ENCODE results near the gene AOPEP. TPM values are rescaled to one million over a fixed set of nuclear protein-coding genes. Genes with fewer than 3 reads are reported as not detected.

The AOPEP gene
- polyA plus RNA-seq, 3 donors, result 56.6 to 63.4 (median 60.7) TPM

DNA sequence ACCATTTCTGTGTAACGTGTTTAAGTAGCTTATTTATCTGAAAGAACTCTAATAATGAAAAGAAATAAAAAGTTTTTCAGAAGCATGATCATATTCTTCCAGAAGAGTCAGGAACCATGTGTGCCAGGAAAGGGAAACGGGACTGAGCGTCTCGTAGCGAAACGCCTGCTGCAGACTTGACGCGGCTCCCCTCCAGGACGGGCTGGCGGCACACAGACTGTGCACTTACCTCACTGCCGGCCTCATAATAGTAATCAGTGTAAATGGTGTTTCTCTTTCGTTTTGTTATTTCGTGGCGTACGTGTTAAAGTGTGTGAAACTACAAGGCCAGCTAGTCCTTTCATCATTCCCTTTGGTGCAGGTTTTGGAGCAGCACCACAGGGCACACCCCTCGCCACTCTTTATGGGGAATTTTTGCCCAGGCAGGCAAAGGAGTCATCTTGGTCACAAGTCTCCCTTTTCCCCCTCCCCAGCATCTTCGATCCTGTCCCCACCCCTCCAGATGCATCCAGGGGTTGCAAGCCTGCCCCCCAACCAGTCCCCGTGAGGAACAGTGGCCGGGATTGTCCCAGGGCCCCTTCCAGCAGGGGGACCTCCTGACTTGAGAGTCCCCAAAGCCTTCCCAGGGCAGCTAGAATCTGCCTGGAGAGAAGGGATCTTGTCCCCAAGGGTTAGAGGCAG lies 357.9 kb downstream of the AOPEP start:
- DNase-seq (ENCODE audit: extremely low read depth in 1 of 11, low read depth in 9 of 11, low spot score in 4 of 11), result no peak

DNA sequence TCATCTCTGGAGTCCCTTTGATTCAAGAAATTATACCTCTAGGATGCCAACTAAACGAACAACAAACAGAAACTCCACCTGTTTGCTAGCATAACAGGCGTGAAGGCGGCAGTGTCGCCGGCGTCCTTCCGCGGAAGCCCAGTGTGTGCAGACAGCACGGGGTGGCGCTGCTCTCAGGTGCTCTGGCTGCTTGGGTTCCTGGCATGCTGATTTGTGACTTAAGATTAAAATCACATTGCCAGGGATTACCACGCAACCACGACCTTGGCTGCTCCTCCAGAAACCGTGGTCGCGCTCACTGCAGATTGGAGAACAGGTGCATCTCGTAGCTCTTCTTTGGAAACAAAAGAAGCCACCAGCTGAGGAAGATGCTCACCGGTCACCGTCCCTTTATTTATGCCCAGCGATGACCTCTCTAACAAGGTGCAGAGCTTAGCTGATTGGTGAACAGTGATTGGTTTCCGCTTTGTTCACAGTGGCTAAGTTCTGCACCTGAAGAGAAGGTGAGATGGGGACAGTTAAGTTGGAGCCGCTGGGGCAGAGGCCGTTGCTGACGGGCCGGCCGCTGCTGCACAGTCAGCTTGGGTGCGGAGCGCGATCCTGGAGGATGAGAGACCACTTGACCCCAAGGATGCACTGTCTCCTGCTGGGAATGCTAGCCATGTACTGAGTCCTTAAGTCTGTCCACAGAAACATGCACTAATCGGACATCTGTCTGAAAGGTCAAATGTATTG lies 358.7 kb downstream of the AOPEP start:
- DNase-seq (ENCODE audit: extremely low read depth in 1 of 11, low read depth in 9 of 11, low spot score in 4 of 11), result no peak

GRCh38 chr9:95085861-95086563 lies 359.5 kb downstream of the AOPEP start:
- DNase-seq (ENCODE audit: extremely low read depth in 1 of 11, low read depth in 9 of 11, low spot score in 4 of 11), result no peak

DNA sequence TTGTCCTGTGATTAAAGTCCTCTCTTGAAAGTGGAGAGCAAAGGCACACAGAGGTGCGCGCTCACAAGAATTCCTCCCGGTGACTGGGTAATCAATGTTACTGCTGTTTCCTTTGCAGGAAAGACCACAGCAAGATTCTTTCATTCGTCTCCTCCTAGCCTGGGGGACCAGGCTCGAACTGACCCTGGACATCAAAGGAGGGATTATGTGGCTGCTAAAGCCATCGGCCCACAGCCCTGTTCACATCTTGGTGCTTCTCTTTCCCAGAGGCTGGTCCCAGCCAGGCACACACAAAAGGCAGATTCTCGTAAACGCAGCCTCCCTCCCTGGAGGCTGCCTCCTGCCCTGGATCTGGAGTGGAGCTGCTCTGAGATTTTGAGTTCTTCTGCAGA lies 360.1 kb downstream of the AOPEP start:
- no peak for DNase-seq (ENCODE audit: extremely low read depth in 1 of 11, low read depth in 9 of 11, low spot score in 4 of 11)

DNA sequence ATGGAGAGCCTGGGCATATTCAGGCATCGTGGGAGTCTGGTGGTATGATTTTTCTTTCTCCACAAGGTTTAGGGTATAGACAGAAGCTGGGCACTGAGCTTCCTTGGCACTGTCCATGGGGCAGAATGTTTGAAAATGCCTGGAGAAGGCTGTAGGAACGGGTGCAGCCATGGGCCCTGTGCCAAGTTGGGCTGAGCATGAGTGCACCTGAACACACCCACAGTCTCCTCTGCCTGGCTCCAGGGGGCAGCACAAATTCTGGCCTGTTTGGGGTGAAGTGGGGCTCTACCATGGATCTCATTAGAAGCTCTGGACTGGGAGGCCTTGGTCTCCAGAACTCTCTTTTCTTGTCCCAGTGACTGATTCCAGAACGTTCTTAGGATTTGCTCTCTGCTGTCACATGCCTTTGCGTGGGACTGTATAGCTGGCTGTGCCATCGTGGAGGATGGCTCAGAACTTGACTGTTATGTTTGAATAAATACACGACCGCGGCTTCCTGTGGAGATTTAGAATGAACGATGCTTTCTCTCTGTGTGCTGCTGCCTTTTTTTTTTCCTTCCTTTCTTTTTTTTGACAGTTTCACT lies 361.3 kb downstream of the AOPEP start:
- no peak for DNase-seq (ENCODE audit: extremely low read depth in 1 of 11, low read depth in 9 of 11, low spot score in 4 of 11)

GRCh38 chr9:95088421-95089161 lies 362.1 kb downstream of the AOPEP start:
- no peak for DNase-seq (ENCODE audit: extremely low read depth in 1 of 11, low read depth in 9 of 11, low spot score in 4 of 11)

DNA sequence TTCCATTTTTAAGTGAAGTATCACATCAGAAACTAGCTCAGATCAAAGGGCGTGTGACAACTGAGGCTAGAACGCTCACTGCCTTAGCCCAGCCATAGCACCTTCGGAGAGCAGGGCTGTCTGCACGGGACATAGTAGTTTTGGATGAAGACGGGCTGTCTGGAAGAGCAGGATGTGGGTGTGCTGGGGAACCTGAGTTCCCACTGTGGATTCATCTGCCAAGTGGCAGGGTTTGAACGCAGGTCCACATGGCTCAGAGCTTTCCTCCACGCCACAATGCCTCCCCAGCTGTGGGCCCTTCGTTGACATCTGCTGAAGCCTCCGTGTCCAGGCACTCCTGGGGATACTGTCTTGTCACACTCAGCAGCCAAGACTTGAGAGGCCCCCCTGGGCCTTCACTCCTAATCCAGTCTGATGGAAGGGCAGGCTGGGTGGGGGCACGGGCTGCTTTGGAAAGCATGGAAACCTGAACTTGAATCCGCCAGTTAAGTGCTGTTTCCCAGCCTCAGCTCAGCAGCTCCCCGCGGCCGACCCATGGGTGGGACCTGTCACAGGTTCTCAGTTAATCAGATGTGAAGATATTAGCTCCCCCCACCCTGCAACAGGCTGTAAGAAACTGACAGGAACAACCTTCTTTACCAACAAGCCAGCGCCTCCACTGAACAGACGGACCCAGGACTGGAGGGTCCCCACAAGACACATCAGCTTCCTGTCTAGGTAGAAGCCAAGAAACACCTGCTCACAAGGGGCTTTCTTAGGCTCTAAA lies 362.9 kb downstream of the AOPEP start:
- DNase-seq (ENCODE audit: extremely low read depth in 1 of 11, low read depth in 9 of 11, low spot score in 4 of 11), result no peak

- no peak for DNase-seq (ENCODE audit: extremely low read depth in 1 of 11, low read depth in 9 of 11, low spot score in 4 of 11)
These were observed 363.7 kb downstream of the AOPEP start for GRCh38 chr9:95090023-95090791.

DNA sequence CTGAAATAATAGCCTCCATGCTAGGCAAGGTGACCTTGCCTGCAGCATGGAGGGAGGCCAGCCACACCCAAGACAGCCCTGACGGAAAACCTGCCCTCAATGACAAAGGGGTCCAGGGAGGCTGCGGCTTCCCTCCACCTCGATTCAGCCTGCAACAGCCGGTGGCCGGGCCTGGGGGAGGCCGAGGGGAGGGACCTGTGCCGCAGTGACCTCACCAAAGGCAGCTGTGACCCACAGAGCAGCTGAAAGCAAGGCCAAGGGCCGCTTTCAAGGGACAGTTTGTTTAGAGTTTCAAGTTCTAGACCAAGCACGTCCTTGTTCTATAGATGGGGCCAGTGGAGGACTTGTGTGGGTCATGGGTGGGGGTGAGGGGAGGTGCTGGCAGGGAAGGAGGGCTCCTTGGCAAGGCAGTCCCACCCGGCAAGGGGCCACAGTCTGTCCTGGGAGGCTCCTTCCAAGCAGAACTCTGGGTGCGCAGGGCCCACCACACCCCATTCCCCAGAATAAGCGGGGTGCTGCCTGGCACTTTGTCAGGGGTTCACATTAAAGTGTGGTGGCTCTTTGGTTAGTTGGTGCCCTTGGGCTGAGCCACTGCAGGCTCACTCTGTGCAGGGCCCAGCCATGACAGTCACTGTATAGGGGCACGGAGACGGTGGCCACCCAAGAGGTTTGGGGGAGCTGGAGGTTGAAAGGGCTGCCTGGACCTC lies 364.5 kb downstream of the AOPEP start:
- DNase-seq (ENCODE audit: extremely low read depth in 1 of 11, low read depth in 9 of 11, low spot score in 4 of 11), result no peak

DNA sequence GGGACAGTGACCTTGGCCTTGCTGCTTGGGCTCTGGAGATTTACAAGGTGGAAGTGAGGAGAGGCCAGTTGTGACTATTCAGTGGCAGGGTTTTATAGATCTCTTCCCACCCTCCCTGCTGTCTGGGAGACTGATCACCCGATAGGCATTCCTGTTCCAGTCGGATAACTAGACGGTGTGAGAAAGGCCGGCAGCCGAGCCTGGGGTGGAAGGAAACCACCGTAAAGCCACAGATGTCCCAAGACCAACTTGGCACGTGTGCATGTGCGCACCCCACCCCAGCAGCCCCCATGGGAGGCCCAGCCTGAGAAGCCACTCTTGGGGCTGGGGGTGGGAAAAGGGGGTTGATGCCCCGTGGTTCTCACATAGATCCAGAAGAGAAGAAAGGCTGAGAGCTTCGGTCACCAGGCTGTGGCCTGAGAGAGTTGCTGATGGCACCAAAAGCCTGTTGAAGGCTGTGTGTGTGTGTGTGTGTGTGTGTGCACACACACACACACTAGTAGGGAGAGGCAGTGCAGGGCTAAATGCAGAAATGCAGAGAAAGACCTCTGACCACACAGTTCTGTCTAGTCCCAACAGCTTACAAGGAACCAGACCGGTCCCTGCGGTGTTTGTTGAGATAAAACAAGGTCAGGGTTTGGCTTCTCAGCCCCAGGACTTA lies 365.2 kb downstream of the AOPEP start:
- no peak for DNase-seq (ENCODE audit: extremely low read depth in 1 of 11, low read depth in 9 of 11, low spot score in 4 of 11)

GRCh38 chr9:95092262-95093072 lies 366.0 kb downstream of the AOPEP start:
- DNase-seq (ENCODE audit: extremely low read depth in 1 of 11, low read depth in 9 of 11, low spot score in 4 of 11), result no peak

DNA sequence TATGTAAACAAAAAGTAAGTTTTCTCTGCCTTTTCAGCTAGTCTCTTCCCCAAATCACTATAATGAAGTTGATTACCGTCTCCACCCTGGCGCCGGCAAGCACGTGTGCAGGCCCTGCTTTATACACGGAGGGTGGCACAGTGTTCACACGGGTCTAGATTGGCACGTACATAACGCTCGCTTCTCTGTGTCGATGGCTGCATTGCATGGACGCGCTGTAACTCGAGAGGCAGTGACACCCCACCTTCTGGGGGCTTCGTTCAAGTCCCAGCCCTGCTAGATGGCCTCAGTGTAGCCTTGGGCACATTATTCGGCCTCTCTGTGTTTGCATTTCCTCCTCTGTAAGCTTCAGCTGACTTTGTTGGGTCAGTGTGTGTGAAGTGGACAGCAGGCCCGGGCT lies 367.1 kb downstream of the AOPEP start:
- no peak for DNase-seq (ENCODE audit: extremely low read depth in 1 of 11, low read depth in 9 of 11, low spot score in 4 of 11)

DNA sequence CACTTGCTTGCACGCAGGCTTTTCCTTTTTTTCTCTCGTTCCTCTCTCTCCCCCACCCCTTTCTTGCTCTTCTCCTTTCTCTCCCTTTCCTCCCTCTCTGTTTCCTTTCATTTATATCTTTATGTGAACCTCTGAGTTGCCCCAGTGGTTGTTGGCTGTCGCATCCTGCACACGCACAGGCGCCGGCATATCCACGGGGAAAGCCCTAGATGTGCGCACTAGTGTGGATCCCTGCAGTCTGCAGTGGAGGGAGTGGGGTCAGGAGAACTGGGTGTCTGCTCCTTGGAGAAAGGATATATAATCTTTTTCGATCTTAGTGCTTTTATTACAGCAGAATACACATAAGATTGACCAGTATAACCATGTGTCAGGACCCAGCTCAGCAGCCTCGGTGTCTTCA lies 367.5 kb downstream of the AOPEP start:
- no peak for DNase-seq (ENCODE audit: extremely low read depth in 1 of 11, low read depth in 9 of 11, low spot score in 4 of 11)

- DNase-seq (ENCODE audit: extremely low read depth in 1 of 11, low read depth in 9 of 11, low spot score in 4 of 11), result no peak
These were observed 369.3 kb downstream of the AOPEP start for GRCh38 chr9:95095641-95096355.

- no peak for DNase-seq (ENCODE audit: extremely low read depth in 1 of 11, low read depth in 9 of 11, low spot score in 4 of 11)
These were observed 369.9 kb downstream of the AOPEP start for GRCh38 chr9:95096381-95096780.
